Measurements from ENCODE around the gene MTFMT. TPM values are rescaled to one million over a fixed set of nuclear protein-coding genes. Genes with fewer than 3 reads are reported as not detected.

MTFMT gene
- total and polyA plus RNA-seq, 2 of the 13 experiments (the other 11 are each of a cell fraction or from before 2014, with no cell fraction given): 9.9 to 23.2 TPM

DNA sequence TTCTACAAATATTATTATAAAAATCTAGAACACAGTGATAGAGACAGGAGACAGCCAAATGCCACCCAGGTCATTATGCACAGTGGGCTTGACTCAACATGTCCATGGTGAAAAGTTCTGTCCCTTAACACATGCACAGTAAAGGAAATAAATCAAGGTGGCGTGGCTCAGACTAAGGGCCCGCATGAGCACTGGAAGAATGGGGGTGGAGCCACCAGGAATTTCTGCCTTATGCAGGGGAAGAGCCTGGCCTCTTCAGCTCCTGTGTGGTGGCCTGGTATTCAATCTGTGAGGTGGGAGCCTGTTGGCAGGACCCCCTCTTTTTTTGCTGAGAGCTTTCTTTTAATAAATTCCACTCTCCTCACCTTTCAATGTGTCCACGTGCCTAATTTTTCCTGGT lies 22.6 kb downstream of the MTFMT start:
- DNase-seq (ENCODE audit: low spot score): no peak
- BruUV-seq (replicated peaks): no TSS peak
- no peaks in the 10 kb centered on the region for H3K9me3 ChIP-seq (ENCODE audit: low read length)
- no peak overlapping the region for H2AFZ ChIP-seq (ENCODE audit: low read length)
- no peak overlapping the region for H3K4me3 ChIP-seq (replicated peaks in 1 of 3; ENCODE audit: insufficient read depth in 1 of 3, low read depth in 2 of 3, low read length in 3 of 3)
- H3K4me1 ChIP-seq (ENCODE audit: insufficient read depth, low read length): no peaks in the 10 kb centered on the region
- in situ Hi-C loops (cut with HindIII; ENCODE audit: extremely low pct_ligation_motif_present, low pct_unique_long_range_greater_than_20kb): no loop called here
- H3K4me2 ChIP-seq (ENCODE audit: low read depth, low read length): no peak overlapping the region
- FAIRE-seq: no peak
- intact Hi-C loops (cut with micrococcal nuclease; ENCODE audit: unreplicated experiment): no loop called here
- H3K27me3 ChIP-seq (ENCODE audit: control insufficient read depth in 1 of 2, insufficient read depth in 2 of 2, low read length in 2 of 2): no peaks in the 10 kb centered on the region; a peak in 1 of 5 replicates
- H3K36me3 ChIP-seq (replicated peaks in 1 of 2; ENCODE audit: control insufficient read depth in 1 of 2, insufficient read depth in 2 of 2, low read length in 2 of 2): peaks cover 2 to 3% of the 10 kb centered on the region in 2 experiments; a peak in 4 of 5 replicates
- CTCF ChIA-PET (ENCODE audit: low intra/inter-chr PET ratio, low total read pairs): no interaction called here
- no peak overlapping the region for H3K27ac ChIP-seq (ENCODE audit: extremely low read length, insufficient read depth, low read length)
- no peak overlapping the region for H3K9ac ChIP-seq (ENCODE audit: insufficient read depth, low read depth, low read length)
- H4K20me1 ChIP-seq (ENCODE audit: insufficient read depth, low read length): no peaks in the 10 kb centered on the region
- POLR2A ChIA-PET: no interaction called here
- no peak for ATAC-seq
- 100% methylated on average over 3 of the region's 3 CpGs for WGBS (ENCODE audit: low lambda C conversion rate)
- no peaks in the 10 kb centered on the region for H3K79me2 ChIP-seq (ENCODE audit: insufficient read depth, low read length)
- TF ChIP-seq, protein P1, sequence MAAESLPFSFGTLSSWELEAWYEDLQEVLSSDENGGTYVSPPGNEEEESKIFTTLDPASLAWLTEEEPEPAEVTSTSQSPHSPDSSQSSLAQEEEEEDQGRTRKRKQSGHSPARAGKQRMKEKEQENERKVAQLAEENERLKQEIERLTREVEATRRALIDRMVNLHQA (CRISPR knock-in tag; IDR thresholded peaks at IDR 0.05): no peak
- TF ChIP-seq, protein P2, sequence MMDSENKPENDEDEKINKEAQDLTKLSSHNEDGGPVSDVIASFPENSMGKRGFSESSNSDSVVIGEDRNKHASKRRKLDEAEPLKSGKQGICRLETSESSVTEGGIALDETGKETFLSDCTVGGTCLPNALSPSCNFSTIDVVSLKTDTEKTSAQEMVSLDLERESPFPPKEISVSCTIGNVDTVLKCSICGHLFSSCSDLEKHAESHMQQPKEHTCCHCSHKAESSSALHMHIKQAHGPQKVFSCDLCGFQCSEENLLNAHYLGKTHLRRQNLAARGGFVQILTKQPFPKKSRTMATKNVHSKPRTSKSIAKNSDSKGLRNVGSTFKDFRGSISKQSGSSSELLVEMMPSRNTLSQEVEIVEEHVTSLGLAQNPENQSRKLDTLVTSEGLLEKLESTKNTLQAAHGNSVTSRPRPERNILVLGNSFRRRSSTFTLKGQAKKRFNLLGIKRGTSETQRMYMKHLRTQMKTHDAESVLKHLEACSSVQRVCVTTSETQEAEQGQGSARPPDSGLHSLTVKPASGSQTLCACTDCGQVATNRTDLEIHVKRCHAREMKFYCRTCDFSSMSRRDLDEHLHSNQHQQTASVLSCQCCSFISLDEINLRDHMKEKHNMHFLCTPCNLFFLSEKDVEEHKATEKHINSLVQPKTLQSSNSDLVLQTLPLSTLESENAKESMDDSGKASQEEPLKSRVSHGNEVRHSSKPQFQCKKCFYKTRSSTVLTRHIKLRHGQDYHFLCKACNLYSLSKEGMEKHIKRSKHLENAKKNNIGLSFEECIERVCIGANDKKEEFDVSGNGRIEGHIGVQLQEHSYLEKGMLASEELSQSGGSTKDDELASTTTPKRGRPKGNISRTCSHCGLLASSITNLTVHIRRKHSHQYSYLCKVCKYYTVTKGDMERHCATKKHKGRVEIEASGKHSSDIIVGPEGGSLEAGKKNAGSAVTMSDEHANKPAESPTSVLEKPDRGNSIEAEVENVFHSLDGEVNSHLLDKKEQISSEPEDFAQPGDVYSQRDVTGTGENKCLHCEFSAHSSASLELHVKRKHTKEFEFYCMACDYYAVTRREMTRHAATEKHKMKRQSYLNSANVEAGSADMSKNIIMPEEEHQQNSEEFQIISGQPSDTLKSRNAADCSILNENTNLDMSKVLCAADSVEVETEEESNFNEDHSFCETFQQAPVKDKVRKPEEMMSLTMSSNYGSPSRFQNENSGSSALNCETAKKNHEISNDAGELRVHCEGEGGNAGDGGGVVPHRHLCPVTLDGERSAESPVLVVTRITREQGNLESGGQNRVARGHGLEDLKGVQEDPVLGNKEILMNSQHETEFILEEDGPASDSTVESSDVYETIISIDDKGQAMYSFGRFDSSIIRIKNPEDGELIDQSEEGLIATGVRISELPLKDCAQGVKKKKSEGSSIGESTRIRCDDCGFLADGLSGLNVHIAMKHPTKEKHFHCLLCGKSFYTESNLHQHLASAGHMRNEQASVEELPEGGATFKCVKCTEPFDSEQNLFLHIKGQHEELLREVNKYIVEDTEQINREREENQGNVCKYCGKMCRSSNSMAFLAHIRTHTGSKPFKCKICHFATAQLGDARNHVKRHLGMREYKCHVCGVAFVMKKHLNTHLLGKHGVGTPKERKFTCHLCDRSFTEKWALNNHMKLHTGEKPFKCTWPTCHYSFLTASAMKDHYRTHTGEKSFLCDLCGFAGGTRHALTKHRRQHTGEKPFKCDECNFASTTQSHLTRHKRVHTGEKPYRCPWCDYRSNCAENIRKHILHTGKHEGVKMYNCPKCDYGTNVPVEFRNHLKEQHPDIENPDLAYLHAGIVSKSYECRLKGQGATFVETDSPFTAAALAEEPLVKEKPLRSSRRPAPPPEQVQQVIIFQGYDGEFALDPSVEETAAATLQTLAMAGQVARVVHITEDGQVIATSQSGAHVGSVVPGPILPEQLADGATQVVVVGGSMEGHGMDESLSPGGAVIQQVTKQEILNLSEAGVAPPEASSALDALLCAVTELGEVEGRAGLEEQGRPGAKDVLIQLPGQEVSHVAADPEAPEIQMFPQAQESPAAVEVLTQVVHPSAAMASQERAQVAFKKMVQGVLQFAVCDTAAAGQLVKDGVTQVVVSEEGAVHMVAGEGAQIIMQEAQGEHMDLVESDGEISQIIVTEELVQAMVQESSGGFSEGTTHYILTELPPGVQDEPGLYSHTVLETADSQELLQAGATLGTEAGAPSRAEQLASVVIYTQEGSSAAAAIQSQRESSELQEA (CRISPR knock-in tag; IDR thresholded peaks at IDR 0.05; ENCODE audit: not compliant biosample characterization): no peak
- TF ChIP-seq, protein P3, sequence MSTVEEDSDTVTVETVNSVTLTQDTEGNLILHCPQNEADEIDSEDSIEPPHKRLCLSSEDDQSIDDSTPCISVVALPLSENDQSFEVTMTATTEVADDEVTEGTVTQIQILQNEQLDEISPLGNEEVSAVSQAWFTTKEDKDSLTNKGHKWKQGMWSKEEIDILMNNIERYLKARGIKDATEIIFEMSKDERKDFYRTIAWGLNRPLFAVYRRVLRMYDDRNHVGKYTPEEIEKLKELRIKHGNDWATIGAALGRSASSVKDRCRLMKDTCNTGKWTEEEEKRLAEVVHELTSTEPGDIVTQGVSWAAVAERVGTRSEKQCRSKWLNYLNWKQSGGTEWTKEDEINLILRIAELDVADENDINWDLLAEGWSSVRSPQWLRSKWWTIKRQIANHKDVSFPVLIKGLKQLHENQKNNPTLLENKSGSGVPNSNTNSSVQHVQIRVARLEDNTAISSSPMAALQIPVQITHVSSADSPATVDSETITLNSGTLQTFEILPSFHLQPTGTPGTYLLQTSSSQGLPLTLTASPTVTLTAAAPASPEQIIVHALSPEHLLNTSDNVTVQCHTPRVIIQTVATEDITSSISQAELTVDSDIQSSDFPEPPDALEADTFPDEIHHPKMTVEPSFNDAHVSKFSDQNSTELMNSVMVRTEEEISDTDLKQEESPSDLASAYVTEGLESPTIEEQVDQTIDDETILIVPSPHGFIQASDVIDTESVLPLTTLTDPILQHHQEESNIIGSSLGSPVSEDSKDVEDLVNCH (CRISPR knock-in tag; IDR thresholded peaks at IDR 0.05): no peak
- TF ChIP-seq ZNF12 (CRISPR knock-in tag; IDR thresholded peaks at IDR 0.05) (no peak), HNF4A (CRISPR knock-in tag; IDR thresholded peaks at IDR 0.05) (no peak), ZNF790 (CRISPR knock-in tag; IDR thresholded peaks at IDR 0.05; ENCODE audit: borderline replicate concordance) (no peak)
- TF ChIP-seq, protein P4, sequence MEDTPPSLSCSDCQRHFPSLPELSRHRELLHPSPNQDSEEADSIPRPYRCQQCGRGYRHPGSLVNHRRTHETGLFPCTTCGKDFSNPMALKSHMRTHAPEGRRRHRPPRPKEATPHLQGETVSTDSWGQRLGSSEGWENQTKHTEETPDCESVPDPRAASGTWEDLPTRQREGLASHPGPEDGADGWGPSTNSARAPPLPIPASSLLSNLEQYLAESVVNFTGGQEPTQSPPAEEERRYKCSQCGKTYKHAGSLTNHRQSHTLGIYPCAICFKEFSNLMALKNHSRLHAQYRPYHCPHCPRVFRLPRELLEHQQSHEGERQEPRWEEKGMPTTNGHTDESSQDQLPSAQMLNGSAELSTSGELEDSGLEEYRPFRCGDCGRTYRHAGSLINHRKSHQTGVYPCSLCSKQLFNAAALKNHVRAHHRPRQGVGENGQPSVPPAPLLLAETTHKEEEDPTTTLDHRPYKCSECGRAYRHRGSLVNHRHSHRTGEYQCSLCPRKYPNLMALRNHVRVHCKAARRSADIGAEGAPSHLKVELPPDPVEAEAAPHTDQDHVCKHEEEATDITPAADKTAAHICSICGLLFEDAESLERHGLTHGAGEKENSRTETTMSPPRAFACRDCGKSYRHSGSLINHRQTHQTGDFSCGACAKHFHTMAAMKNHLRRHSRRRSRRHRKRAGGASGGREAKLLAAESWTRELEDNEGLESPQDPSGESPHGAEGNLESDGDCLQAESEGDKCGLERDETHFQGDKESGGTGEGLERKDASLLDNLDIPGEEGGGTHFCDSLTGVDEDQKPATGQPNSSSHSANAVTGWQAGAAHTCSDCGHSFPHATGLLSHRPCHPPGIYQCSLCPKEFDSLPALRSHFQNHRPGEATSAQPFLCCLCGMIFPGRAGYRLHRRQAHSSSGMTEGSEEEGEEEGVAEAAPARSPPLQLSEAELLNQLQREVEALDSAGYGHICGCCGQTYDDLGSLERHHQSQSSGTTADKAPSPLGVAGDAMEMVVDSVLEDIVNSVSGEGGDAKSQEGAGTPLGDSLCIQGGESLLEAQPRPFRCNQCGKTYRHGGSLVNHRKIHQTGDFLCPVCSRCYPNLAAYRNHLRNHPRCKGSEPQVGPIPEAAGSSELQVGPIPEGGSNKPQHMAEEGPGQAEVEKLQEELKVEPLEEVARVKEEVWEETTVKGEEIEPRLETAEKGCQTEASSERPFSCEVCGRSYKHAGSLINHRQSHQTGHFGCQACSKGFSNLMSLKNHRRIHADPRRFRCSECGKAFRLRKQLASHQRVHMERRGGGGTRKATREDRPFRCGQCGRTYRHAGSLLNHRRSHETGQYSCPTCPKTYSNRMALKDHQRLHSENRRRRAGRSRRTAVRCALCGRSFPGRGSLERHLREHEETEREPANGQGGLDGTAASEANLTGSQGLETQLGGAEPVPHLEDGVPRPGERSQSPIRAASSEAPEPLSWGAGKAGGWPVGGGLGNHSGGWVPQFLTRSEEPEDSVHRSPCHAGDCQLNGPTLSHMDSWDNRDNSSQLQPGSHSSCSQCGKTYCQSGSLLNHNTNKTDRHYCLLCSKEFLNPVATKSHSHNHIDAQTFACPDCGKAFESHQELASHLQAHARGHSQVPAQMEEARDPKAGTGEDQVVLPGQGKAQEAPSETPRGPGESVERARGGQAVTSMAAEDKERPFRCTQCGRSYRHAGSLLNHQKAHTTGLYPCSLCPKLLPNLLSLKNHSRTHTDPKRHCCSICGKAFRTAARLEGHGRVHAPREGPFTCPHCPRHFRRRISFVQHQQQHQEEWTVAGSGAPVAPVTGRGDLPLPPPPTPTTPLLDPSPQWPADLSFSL (CRISPR knock-in tag; IDR thresholded peaks at IDR 0.05): no peak
